Activated gamma-delta T cell (primary cell): Measurements from ENCODE around the gene DYNC2I2.
"Not testable (repeated sequence)": the region's sequence is repeated elsewhere in the genome, so short reads cannot be mapped to it uniquely, and the experiment has no call there.

Experiments used
- DNase-seq: peaks from one replicate; lab custom pipeline; 2025; lab: John Stamatoyannopoulos, UW

DYNC2I2 gene

DNA sequence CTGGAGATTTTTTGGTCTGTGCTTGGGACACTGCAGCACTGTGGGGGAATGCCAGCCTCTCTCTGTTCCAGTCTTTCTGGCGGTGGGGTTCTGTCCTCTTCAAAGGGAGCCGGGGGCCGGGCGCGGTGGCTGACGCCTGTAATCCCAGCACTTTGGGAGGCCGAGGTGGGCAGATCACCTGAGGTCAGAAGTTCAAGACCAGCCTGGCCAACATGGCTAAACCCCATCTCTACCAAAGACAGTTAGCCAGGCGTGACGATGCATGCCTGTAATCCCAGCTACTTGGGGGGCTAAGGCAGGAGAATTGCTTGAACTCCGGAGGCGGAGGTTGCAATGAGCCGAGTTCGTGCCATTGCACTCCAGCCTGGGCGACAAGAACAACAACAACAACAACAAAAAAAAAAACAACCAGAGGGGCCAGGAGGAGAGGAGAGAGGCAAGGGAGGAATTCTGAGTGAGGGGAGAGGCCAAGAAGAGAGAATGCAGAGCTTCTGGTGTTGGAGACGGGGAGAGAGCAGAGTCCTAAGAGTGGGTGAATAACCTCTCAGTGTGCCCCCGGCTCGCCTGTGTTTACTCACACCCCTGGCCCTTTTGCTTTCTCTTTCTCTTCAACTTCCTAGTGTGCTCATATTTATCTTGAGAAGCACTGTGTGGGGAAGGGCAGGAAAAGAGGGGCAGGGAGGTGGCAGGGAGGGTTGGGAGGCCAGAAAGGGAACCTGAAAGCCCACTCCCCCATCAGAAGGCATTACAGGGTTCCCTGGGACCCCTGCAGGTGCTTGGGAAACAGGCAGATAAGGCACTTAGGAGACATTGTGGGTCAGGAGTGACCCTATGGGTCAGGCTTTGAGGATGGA lies 29.2 kb upstream of the DYNC2I2 start:
- DNase-seq = no peak

DNA sequence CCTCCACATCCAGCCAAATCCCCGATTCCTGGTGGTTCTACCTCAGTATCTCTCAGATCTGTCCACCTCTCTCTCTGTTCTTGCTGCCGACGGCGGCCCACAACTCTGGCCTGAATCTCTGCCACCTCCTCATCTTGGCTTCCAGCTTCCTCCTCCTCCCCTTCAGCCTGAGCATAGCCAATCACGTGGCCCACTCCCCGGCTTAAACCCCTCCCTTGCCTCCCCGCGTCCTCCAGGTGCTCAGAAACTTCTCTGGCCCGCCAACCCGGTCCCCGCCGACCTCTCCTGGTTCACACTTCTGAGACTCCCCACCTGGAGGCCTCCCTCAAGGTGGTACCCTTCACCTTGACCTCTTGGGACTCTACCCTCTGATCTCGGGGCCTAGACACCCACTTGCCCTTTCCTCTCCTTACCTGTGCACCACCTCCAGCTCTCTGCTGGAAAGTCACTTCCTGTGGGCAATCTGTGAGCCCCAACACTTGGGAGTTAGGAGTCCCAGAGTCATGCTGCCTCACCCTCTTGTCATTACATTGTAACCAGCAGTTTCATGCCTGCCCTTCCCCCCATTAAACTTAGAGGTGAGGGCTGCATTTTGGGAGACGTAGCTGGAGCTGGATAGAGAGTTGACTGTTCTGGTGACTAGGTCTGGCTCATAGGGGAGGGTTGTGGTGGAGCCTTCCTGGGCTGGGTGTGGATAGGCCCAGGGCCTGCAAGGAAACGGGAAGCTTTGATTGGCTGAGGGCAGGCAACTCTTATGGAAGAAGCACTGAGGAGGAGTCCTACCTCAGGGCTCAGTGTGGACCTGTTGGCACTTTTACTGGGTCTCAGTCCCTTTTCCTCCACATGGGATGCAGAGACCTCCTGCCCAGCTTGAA lies 27.9 kb upstream of the DYNC2I2 start:
- peak; percentile 24 for DNase-seq

DNA sequence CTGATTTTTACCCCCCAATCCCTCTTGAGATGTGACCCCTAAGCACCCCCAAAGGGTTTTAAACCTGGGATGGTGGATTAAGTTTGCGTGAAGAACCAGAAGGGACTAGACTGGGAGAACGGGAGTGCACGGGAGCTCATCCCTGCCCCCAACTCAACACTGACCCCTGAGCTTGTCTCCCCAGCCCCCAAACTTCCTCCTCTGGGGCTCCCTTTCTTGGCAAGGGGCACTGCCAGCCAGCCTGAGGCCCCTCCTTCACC lies 27.3 kb upstream of the DYNC2I2 start:
- no peak for DNase-seq

DNA sequence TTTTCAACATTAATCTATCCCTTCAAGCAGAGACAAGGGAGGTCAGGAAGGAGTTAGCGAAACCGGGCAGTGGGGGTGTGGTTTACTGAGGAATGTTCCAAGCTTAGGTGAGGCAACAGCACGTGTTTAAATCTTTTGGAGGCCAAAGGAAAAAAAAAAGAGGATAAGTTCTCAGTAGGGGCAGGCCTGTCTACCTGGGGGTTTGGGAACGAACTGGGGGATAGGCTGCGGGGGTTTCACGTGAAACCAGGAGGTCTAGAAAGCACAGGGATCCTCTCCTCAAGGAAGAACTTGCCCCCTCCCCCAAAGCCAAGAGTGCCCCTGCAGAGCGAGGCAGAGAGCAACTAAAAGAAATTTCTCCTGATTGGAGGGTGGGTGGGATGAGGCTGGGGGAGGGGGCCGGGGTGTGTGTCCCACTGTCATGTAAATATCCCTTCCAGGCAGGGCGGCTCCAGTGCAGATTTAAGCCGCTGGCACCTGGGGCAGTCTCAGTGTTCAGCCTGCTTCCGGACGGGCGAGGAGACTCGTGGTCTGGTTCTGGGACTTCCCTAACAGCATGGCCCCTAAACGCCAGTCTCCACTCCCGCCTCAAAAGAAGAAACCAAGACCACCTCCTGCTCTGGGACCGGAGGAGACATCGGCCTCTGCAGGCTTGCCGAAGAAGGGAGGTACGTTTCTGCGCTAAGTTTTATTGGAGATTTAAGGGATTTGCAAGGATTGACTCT lies 26.9 kb upstream of the DYNC2I2 start:
- no peak for DNase-seq

DNA sequence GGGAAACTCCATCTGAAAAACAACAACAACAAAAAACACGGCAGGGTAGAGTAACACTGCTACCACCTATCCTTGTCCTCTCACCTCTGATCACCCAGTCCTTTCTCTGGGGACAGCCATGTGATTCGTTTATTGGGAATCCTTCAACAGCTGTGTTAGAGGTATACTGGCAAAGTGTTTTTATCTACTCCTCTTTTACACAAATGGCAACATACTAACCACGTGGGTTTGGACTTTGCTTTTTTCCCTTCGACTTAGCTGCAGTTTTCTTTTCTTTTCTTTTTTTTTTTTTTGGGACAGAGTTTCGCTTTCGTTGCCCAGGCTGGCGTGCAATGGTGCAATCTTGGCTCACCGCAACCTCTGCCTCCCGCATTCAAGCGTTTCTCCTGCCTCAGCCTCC lies 21.1 kb upstream of the DYNC2I2 start:
- DNase-seq = no peak

DNA sequence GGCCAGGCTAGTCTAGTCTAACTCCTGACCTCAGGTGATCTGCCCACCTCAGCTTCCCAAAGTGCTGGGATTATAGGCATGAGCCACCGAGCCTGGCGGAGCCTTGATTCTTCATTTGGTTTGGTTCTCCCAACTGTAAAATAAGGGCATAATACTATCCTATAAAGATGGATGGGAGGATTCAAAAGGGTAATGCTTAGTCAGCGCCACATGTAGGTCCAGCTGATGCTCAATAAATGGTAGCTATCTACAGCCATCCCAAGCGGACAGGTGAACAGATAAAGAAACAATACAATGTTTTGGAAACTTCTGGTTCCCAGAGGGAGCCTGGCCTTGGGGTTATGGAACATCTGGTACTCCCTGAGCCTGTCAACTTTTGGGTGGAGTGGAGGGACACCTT lies 18.7 kb upstream of the DYNC2I2 start:
- no peak for DNase-seq

DNA sequence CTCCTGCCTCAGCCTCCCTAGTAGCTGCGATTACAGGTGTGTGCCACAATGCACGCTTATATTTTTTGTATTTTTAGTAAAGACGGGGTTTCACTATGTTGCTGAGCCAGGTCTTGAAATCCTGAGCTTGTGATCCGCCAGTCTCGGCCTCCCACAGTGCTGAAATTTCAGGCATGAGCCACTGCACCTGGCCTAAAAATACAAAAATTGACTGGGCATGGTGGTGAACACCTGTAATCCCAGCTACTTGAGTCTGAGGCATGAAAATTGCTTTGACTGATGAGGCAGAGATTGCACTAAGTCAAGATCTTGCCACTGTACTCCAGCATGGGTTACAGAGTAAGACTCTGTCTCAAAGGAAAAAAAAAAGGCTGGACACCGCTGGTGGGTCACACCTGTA lies 13.1 kb upstream of the DYNC2I2 start:
- no peak for DNase-seq

DNA sequence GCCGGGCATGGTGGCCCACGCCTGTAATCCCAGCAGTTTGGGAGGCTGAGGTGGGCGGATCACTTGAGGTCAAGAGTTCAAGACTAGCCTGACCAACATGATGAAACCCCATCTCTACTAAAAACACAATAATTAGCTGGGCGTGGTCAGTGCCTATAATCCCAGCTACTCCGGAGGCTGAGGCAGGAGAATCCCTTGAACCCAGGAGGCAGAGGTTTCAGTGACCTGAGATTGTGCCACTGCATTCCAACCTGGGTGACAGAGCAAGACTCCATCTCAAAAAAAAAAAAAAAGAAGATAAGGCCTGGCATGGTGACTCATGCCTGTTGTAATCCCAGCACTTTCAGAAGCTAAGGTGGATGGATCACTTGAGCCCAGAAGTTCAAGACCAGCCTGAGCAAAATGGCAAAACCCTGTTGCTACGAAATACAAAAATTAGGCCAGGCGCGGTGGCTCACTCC lies 9.9 kb upstream of the DYNC2I2 start:
- not testable (repeated sequence) for DNase-seq

DNA sequence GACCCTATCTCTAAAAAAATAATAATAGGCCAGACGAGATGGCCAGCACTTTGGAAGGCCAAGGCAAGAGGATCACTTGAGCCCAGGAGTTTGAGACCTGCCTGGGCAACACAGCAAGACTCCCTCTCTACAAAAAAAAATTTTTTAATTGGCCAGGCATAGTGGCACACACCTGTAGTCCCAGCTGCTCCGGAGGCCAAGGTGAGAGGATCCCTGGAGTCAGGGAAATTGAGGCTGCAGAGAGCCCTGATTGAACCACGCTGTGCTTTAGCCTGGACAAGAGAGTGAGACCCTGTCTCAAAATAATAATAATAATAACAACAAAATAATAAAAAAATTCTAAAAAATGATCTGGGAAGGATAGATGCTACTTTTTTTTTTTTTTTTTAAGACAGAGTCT lies 1.1 kb upstream of the DYNC2I2 start:
- DNase-seq = no peak

DNA sequence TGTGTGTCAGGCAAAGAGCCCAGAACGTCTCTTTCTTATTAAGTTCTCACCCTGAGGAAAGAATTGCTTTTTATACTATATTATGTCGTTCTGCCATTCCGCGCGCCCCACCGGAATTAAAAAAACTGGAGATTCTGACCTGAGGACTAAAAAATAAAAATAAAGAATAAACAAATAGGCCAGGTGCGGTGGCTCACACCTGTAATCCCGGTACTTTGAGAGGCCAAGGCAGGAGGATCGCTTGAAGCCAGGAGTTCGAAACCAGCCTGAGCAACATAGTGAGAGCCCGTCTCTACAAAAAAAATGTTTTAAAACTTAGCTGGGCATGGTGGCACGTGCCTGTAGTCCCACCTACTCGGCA lies 677 bp upstream of the DYNC2I2 start:
- no peak for DNase-seq

DNA sequence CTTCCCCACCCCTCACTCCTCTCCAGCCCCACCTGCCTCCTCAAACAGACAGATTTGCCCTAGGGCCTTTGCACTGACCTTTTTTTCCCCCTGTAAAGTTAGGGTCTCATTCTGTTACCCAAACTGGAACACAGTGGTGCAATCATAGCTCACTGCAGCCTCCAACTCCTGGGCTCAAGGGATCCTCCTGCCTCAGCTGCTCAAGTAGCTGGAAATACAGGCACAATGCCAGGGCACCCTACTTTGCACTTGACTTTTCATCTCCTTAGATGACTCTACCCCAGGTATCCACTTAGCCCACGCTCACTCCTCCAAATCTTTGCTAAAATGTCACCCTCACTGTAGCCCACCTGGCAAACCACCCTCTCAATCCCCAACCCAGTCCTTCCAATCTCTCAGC lies 2.2 kb downstream of the DYNC2I2 start:
- no peak for DNase-seq

DNA sequence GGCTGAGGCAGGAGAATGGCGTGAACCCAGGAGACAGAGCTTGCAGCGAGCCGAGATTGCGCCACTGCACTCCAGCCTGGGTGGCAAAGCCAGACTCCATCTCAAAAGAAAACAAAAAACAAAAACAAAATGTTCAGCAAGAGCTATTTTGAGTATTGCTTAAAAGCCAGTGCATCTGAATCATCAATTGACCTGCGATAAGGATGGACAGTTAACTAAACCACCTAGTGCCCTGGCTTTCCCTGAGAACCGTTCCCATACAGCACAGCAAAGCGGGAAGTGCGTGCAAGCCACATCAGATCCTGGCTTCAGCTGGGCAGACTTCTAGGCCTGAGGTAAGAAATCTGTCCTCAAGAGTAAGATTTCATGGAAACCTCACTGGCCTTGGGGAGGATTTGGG lies 2.7 kb downstream of the DYNC2I2 start:
- no peak for DNase-seq

DNA sequence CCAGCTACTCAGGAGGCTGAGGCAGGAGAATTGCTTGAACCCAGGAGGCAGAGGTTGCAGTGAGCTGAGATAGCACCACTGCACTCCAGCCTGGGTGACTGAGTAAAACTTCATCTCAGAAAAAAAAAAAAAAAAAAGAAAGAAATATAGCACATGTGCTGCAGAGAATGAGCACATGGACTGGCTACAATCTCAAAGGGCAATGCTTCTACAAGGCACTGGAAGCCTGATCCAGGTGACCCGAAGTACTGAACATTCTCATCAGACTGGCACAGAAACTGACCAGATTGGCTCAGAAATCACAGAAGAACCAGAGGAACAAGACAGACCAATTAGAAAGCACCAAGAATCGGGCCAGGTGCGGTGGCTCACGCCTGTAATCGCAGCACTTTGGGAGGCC lies 4.8 kb downstream of the DYNC2I2 start:
- no peak for DNase-seq

DNA sequence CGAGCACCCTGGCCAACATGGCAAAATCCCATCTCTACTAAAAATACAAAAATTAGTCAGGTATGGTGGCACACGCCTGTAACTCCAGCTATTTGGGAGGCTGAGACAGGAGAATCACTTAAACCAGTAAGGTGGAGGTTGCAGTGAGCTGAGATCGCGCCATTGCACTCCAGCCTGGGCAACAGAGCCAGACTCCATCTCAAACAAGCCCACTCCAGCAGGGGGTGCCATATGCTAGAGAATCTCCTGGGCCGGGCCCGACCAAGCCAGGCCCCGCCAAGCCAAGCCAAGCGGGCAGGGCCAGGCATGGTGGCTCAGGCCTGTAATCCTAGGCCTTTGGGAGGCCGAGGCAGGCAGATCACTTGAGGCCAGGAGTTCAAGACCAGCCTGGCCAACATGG lies 8.4 kb downstream of the DYNC2I2 start:
- DNase-seq = not testable (repeated sequence)

DNA sequence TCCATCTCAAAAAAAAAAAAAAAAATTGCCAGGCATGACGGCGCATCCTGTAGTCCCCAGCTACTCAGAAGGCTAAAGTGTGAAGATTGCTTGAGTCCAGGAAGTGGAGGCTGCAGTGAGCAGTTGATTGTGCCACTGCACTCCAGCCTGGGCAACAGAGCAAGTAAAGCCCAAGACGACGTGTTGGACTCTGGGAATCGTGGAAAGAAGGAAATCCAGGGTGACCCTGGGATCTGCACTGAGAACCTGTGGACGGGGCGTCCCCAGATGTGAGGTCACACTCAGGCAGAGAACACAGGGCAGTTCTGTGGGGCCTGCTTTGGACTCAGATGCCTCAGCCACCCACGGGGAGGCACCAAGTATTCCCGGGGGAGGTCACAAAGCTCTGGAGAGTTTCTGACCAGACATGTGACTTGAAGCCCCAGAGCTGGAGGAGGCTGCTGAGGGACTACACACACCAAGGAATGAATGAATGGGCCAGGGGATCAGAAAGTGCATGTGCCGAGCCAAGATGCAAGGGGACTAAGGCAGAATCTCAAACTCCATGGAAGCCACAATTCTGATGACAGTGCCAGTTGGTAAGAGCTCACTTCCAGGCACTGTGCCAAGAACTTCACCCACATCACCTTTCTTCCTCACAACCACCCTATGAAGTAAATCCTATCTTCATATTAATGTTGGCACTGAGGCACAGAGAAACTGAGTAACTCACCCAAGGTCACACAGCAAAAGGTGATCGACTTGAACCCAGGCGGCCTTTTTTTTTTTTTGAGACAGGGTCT lies 12.9 kb downstream of the DYNC2I2 start:
- no peak for DNase-seq

DNA sequence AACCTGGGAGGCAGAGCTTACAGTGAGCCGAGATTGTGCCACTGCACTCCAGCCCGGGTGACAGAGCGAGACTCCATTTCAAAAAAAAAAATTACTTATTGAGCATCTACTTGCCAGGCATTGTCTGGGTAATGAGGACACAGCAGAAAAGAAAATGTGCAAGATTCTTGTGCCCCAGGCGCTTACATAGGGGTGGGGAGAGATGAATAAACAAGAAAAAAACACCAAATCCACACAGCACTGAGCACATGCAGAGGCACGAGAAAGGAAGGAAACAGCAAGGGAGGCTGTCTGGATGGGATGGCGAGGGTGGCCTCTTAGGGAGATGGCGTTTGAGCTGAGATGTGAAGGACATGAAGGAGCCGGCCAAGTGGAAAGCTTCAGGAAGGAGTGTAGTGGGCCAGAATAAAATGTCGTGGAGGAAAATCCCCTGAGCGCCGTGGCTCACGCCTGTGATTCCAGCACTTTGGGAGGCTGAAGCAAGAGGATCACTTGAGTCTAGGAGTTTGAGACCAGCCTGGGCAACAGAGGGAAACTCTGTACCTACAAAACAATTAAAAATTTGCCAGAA lies 13.9 kb downstream of the DYNC2I2 start:
- DNase-seq = no peak

DNA sequence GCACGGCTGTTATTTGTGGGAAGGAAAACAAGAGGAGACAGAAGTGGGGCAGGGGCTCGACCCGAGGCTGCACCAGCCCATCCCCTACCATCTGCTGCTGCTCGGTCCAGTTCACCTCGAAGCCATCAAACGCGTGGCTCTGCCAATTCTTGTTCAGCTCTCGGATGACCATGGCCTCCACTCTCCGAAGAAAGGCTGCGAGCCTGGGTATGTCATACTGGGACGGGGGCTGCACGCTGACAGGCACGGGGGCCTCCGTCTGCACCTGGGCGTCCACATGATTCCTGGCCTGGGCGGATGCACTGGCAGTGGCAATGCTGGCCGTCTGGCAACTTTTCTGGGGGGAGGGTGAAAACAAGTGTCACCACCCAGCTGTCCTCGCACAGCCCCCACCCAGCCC lies 16.0 kb downstream of the DYNC2I2 start:
- no peak for DNase-seq

DNA sequence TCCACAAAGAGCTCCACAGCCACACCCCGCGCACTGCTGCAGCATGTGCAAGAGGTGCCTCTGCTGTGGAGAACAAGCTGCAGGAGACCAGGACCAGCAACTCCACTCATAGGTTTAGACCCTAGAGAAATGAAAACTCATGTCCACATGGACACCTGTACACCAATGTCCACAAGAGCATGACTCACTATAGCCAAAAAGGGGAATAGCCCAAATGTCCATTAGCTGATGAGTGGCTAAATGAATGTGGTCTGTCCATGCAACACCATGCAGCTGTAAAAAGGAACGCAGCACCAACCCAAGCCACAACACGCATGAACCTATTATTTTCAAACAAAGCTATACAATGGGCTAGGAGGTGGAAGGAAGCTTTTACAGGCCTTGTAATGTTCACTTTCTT lies 18.1 kb downstream of the DYNC2I2 start:
- no peak for DNase-seq

DNA sequence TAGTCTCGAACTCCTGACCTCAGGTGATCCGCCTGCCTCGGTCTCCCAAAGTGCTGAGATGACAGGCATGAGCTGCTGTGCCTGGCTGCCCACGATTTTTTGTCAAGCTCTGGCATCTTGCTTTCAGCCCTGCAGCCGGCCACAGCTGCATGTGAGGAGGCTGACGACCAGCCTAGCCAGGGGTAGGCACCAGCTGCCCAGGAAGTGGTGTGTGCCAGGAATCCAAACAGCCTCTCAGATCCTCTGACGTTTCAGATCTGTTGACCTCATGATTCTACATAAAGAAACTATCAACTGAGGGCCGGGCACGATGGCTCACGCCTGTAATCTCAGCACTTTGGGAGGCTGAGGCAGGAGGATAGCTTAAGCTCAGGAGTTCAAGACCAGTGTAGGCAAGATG lies 19.0 kb downstream of the DYNC2I2 start:
- no peak for DNase-seq

DNA sequence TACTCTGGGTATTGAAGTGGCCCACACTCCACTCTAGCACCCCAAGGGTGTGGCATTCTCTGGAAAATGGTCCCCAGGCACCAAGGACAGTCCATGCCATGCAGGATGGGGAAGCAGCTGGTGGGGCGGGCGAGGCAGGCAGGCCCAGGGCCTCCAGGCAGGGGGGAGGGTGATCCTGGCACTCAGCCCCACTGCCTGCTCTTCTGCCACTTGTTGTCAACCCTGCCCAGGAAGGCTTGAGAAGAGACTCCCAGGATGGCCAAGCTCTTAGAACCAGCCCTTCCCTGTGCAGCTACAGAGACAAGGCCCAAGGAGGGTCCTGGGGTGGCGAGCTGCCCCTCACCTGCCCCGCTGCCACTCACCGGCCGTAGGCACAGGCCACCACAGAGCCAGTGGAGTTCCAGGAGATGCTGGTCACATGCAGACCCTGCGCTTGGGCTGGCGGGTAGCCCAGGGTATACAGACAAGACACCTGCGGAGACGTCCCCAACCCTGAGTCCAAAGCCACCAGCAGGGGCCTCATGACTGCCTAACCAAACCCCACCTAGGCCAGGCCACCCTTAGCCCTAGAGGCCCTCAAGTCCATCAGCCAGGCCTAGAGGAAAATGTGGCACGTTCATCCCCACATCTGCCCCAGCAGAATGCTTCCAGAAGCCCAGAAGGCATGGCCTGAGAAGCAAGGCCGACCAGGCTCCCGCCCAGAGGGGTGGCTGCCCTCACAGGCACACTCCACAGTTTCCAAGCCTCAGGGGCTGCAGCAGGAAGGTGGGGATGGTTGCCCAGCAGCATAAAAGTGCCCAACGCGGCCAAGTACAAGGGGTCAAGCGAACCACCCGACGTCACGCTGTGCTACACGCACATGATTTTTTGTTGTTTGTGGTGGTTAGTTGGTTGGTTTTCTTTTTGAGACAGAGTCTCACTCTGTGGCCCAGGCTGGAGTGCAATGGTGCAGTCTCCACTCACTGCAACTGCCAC lies 19.8 kb downstream of the DYNC2I2 start:
- no peak for DNase-seq
